Upper lobe of right lung (tissue), 1 donor: ENCODE results near the gene KCNH3. TPM values are rescaled to one million over a fixed set of nuclear protein-coding genes. Genes with fewer than 3 reads are reported as not detected.

Experiments used
- ATAC-seq: fragments of 200-7000 bp; cut with Tn5 transposase; one replicate; pipeline ENCODE4 v1.9.1; 2020; ENCODE audit warnings: mild to moderate bottlenecking, moderate library complexity
- DNase-seq: peaks from one replicate; pipeline ENCODE4 v3.0.0-alpha.2; 2020
- H3K27ac ChIP-seq: fragments of 200-600 bp; one replicate; pipeline ENCODE4 v1.8.0; 2022
- H3K27me3 ChIP-seq: fragments of 200-600 bp; one replicate; pipeline ENCODE4 v1.8.0; 2022; ENCODE audit warnings: mild to moderate bottlenecking
- H3K36me3 ChIP-seq: fragments of 200-600 bp; one replicate; pipeline ENCODE4 v1.8.0; 2022
- H3K4me1 ChIP-seq: fragments of 200-600 bp; one replicate; pipeline ENCODE4 v1.8.0; 2022
- H3K4me3 ChIP-seq: fragments of 200-600 bp; one replicate; pipeline ENCODE4 v1.8.0; 2022; ENCODE audit warnings: mild to moderate bottlenecking
- H3K9me3 ChIP-seq: fragments of 200-600 bp; one replicate; pipeline ENCODE4 v1.8.0; 2022
- intact Hi-C: fragments of 100-400 bp; cut with DNase I; formaldehyde crosslinking; loops from one replicate; pipeline ENCODE4 v1.11.0; 2022
- total RNA-seq: library from RNA; stranded (reverse); fragmentation: NEBNext Ultra II Directional; extraction: Animal tissue kit (Norgen Biotek cat#: 25700); gene quantifications from one replicate; pipeline ENCODE4 v1.2.1, GENCODE V29; 2021
- TF ChIP-seq, protein P1 (sequence below): fragments of 200-600 bp; IDR thresholded peaks from one replicate; pipeline ENCODE4 v1.8.0; 2022; ENCODE audit warnings: antibody characterized with exemption
- donor health status: DM: no; HTN: yes; CAD: no; lungs with severe emphysema.

Gene KCNH3
- total RNA-seq, 1 donor from 2014 or later = 0.90 TPM

DNA sequence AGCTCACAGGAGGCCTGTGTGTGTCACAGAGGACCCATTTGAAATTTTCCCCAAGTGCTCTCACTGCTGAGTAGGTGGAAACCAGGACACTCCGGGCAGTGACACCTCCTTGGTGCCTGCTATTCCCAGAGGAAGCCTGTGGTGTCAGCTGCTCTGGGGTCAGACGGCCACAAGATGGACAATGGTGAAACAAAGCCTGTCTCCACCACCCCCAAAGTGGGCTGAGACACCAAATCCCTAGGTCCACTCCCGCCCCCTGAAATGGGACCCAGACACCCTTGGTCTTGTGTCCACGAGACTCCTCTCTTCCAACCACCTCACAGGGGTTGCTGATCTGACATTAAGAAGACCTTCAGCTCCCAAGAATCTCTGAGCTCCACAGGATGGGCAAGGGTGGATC is 7.0 kb downstream of the KCNH3 start:
- Histone ChIP-seq H3K4me1 (peaks cover 10% of the 10 kb centered on the region), H3K4me3 (no peak overlapping the region), H3K27ac (no peak overlapping the region), H3K27me3 (peaks cover 36% of the 10 kb centered on the region), H3K9me3 (no peaks in the 10 kb centered on the region), H3K36me3 (no peaks in the 10 kb centered on the region)
- intact Hi-C loops = no loop called here
- DNase-seq (peak; percentile 39), ATAC-seq (no peak)
- TF ChIP-seq, protein P1, sequence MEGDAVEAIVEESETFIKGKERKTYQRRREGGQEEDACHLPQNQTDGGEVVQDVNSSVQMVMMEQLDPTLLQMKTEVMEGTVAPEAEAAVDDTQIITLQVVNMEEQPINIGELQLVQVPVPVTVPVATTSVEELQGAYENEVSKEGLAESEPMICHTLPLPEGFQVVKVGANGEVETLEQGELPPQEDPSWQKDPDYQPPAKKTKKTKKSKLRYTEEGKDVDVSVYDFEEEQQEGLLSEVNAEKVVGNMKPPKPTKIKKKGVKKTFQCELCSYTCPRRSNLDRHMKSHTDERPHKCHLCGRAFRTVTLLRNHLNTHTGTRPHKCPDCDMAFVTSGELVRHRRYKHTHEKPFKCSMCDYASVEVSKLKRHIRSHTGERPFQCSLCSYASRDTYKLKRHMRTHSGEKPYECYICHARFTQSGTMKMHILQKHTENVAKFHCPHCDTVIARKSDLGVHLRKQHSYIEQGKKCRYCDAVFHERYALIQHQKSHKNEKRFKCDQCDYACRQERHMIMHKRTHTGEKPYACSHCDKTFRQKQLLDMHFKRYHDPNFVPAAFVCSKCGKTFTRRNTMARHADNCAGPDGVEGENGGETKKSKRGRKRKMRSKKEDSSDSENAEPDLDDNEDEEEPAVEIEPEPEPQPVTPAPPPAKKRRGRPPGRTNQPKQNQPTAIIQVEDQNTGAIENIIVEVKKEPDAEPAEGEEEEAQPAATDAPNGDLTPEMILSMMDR = no peak

- Histone ChIP-seq H3K27me3 (peaks cover 36% of the 10 kb centered on the region), H3K9me3 (no peaks in the 10 kb centered on the region), H3K36me3 (no peaks in the 10 kb centered on the region), H3K4me3 (no peak overlapping the region), H3K4me1 (peaks cover 10% of the 10 kb centered on the region), H3K27ac (no peak overlapping the region)
- ATAC-seq (no peak), DNase-seq (peak; percentile 46)
- TF ChIP-seq, protein P1 = no peak
- intact Hi-C loops = no loop called here
These were observed 7.7 kb downstream of the KCNH3 start for GRCh38 chr12:49546481-49546880.

DNA sequence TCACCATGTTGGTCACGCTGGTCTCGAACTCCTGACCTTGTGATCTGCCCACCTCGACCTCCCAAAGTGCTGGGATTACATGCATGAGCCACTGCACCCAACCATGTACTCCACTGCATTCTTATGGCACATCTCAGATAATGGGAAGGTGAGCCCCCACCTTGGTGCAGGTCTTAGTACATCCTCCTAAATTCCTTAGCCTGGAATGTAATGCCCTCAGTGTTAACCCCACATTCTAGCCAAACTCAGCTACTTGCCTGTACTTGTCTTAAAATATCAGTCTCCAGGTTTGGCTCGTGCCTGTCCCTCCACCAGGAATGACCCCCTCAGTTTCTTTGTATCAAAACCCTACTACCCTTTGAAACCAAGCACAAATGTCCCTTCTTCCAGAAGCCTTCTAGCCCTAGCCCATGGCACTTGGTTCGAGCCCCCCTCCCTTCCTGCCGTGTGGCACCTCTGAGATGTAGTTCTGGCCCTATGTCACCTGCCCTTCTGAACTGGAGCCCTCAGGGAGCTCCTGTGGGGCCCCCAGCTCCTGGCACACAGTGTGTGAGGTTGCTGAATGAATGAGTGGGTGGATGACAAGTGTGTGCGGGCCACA is 8.4 kb downstream of the KCNH3 start:
- H3K4me3 ChIP-seq = no peak overlapping the region
- peaks cover 11% of the 10 kb centered on the region for H3K4me1 ChIP-seq
- no peak overlapping the region for H3K27ac ChIP-seq
- intact Hi-C loops = no loop called here
- no peaks in the 10 kb centered on the region for H3K36me3 ChIP-seq
- ATAC-seq (no peak), DNase-seq (no peak)
- H3K27me3 ChIP-seq = peaks cover 36% of the 10 kb centered on the region
- H3K9me3 ChIP-seq = no peaks in the 10 kb centered on the region
- TF ChIP-seq, protein P1 = no peak

- peak overlapping the region; percentile 36 for H3K4me3 ChIP-seq
- TF ChIP-seq, protein P1 = no peak
- peak; percentile 54 for DNase-seq
- H3K9me3 ChIP-seq = no peaks in the 10 kb centered on the region
- H3K27me3 ChIP-seq = peaks cover 36% of the 10 kb centered on the region
- intact Hi-C loops = no loop called here
- no peaks in the 10 kb centered on the region for H3K36me3 ChIP-seq
- no peak for ATAC-seq
- H3K4me1 ChIP-seq = peaks cover 14% of the 10 kb centered on the region
- no peak overlapping the region for H3K27ac ChIP-seq
These were observed 9.6 kb downstream of the KCNH3 start for GRCh38 chr12:49548481-49548821.

DNA sequence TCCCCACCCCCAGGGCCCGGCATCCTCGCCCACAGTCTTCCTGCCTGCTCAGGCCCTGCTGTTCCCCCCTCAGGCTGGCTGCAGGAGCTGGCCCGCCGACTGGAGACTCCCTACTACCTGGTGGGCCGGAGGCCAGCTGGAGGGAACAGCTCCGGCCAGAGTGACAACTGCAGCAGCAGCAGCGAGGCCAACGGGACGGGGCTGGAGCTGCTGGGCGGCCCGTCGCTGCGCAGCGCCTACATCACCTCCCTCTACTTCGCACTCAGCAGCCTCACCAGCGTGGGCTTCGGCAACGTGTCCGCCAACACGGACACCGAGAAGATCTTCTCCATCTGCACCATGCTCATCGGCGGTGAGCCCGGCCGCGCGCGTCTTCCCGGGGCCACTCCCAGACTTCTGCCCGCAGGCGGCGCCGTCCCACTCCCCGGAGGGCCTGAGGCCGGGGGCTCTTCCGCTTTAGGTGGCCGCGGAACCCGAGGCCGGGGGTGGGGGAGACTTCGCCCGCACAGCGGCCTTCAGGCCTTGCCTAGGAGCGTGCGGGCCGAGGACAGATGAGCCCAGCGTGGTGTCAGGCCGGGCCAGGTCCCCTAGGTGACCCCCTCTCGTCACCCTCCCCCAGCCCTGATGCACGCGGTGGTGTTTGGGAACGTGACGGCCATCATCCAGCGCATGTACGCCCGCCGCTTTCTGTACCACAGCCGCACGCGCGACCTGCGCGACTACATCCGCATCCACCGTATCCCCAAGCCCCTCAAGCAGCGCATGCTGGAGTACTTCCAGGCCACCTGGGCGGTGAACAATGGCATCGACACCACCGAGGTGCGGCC is 10.2 kb downstream of the KCNH3 start:
- no peaks in the 10 kb centered on the region for H3K36me3 ChIP-seq
- H3K9me3 ChIP-seq = no peaks in the 10 kb centered on the region
- no peak overlapping the region for H3K27ac ChIP-seq
- peak; percentile 66 for DNase-seq
- peak overlapping the region; percentile 36 for H3K4me3 ChIP-seq
- TF ChIP-seq, protein P1 = peak; percentile 43
- peaks cover 14% of the 10 kb centered on the region for H3K4me1 ChIP-seq
- intact Hi-C loops = no loop called here
- peaks cover 36% of the 10 kb centered on the region for H3K27me3 ChIP-seq
- peak; percentile 44 for ATAC-seq
